Left ventricle myocardium inferior (tissue), 1 donor: Measurements from ENCODE around the gene ERVMER34-1. TPM values are rescaled to one million over a fixed set of nuclear protein-coding genes. Genes with fewer than 3 reads are reported as not detected.
A peak's percentile ranks its signal among the peaks of the same experiment; 100 is the strongest.

Experiments used
- DNase-seq: peaks from one replicate; pipeline ENCODE4 v3.0.0-alpha.2; 2020
- H3K27ac ChIP-seq: fragments of 200-600 bp; replicated peaks from 2 replicates; pipeline ENCODE4 v1.8.0; 2021
- H3K27me3 ChIP-seq: fragments of 200-600 bp; 2 replicates; pipeline ENCODE4 v1.8.0; 2021; ENCODE audit warnings: low read depth
- H3K36me3 ChIP-seq: fragments of 200-600 bp; 2 replicates; pipeline ENCODE4 v1.8.0; 2021
- H3K4me1 ChIP-seq: fragments of 200-600 bp; 2 replicates; pipeline ENCODE4 v1.8.0; 2021
- H3K4me3 ChIP-seq: fragments of 200-600 bp; 2 replicates; pipeline ENCODE4 v1.8.0; 2021; ENCODE audit warnings: mild to moderate bottlenecking, moderate library complexity
- H3K9me3 ChIP-seq: fragments of 200-600 bp; replicated peaks from 2 replicates; pipeline ENCODE4 v1.8.0; 2021
- intact Hi-C: fragments of 100-400 bp; cut with micrococcal nuclease; formaldehyde crosslinking; loops from one replicate; pipeline ENCODE4 v1.11.0; 2022
- total RNA-seq: library from RNA; stranded (reverse); fragmentation: NEBNext Ultra II Directional; extraction: Animal tissue kit (Norgen Biotek cat#: 25700); gene quantifications from one replicate; pipeline ENCODE4 v1.2.1, GENCODE V29; 2021
- TF ChIP-seq, protein P1 (sequence below): fragments of 200-600 bp; IDR thresholded peaks from 2 replicates; pipeline ENCODE4 v1.8.0; 2021; ENCODE audit warnings: antibody characterized with exemption, mild to moderate bottlenecking, borderline replicate concordance
- donor health status: DM: no; HTN: yes; CAD: no; lungs with severe emphysema.

ERVMER34-1 gene
- total RNA-seq, 1 donor from 2014 or later: 3.9 TPM

DNA sequence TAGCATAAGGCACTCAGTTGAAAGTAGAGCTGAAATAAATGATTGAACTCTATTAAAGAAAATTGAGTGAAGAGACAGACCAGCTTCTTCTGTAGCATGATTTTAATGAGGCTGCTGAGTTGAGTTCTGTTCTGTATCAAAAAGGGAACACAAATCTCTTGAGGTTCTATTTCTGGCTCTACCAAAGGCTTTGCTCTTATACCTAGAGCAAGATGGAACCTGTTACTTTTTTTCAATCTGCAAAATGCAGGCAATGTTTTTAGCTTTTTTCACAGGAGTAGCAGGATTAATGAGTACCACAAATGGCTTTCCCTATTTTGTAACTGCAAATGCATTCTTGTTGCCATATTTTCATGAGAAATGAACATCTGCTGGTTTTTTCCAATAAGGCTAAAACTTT lies 4.2 kb upstream of the ERVMER34-1 start:
- Histone ChIP-seq H3K36me3 (no peaks in the 10 kb centered on the region), H3K27ac (peak overlapping the region; percentile 50), H3K4me1 (peaks cover 19% of the 10 kb centered on the region), H3K9me3 (no peaks in the 10 kb centered on the region), H3K4me3 (no peak overlapping the region), H3K27me3 (peaks cover 25% of the 10 kb centered on the region)
- TF ChIP-seq, protein P1, sequence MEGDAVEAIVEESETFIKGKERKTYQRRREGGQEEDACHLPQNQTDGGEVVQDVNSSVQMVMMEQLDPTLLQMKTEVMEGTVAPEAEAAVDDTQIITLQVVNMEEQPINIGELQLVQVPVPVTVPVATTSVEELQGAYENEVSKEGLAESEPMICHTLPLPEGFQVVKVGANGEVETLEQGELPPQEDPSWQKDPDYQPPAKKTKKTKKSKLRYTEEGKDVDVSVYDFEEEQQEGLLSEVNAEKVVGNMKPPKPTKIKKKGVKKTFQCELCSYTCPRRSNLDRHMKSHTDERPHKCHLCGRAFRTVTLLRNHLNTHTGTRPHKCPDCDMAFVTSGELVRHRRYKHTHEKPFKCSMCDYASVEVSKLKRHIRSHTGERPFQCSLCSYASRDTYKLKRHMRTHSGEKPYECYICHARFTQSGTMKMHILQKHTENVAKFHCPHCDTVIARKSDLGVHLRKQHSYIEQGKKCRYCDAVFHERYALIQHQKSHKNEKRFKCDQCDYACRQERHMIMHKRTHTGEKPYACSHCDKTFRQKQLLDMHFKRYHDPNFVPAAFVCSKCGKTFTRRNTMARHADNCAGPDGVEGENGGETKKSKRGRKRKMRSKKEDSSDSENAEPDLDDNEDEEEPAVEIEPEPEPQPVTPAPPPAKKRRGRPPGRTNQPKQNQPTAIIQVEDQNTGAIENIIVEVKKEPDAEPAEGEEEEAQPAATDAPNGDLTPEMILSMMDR: no peak
- no peak for DNase-seq
- intact Hi-C loops: no loop called here

DNA sequence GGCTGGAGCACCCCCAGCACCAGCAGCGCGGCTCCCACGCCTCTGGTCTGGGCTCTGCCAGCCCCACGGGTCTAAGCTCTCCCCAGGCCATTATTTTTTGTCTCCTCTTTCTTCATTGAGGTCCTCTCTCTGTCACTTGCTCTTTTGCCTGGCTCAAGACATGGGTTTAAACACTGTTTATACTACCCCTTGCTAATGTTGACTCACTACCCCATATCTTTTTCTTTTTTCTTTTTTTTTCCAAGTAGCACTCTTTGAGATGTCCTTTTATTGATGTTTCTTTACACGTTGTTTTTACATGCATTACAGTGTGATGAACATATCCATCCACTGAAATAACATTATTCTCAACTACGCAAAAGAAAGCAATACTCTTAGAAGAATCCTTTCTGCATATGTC lies 1.7 kb upstream of the ERVMER34-1 start:
- Histone ChIP-seq H3K9me3 (no peaks in the 10 kb centered on the region), H3K27ac (no peak overlapping the region), H3K27me3 (peaks cover 42% of the 10 kb centered on the region), H3K4me1 (peaks cover 20% of the 10 kb centered on the region), H3K4me3 (no peak overlapping the region), H3K36me3 (no peaks in the 10 kb centered on the region)
- no peak for DNase-seq
- TF ChIP-seq, protein P1: no peak
- intact Hi-C loops: no loop called here

DNA sequence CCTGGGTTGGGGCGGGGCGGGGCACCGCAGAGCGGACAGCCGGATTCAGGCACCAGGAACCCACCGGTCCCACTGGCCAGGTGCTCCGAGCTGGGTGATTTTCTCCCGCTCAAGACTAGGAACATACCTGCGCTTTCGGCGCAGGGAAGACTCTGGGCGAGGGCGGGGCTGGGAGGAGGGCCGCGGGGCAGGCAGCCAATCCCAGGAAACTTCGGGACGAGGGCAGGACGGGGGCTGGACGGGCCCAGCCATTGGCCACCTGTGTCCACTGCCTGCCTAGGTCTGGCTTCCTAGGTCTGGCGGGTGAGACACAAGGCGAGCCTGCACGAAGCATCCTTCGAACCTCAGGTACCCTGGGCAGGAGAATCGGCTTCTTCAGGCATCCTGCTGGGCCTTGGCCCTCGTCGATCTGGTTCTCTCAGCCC lies 274 bp upstream of the ERVMER34-1 start:
- intact Hi-C loops: no loop called here
- TF ChIP-seq, protein P1: no peak
- H3K27ac ChIP-seq: peak overlapping the region; percentile 33
- H3K9me3 ChIP-seq: no peaks in the 10 kb centered on the region
- peak overlapping the region; percentile 73 for H3K4me3 ChIP-seq
- no peaks in the 10 kb centered on the region for H3K36me3 ChIP-seq
- DNase-seq: peak; percentile 72
- H3K27me3 ChIP-seq: peaks cover 42% of the 10 kb centered on the region
- H3K4me1 ChIP-seq: peaks cover 20% of the 10 kb centered on the region

DNA sequence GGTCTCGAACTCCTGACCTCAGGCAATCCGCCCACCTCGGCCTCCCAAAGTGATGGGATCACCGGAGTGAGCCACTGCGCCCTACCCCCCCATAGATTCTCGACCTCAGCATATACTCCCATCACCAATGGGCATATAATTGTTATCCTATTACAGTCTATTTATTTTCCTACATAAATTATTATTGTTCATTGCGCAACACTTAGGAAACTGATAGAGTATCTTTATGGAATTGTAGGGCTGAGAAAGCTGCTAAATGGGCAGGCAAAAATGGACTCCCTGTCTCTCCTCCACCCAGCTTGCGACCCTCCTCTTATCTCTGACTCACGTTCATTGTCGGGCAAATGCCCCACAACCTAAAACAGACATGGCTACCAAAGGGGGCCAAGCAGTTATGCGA lies 1.0 kb downstream of the ERVMER34-1 start:
- intact Hi-C loops: no loop called here
- Histone ChIP-seq H3K4me1 (peaks cover 20% of the 10 kb centered on the region), H3K27ac (no peak overlapping the region), H3K9me3 (no peaks in the 10 kb centered on the region), H3K27me3 (peaks cover 42% of the 10 kb centered on the region), H3K4me3 (peak overlapping the region; percentile 73), H3K36me3 (no peaks in the 10 kb centered on the region)
- TF ChIP-seq, protein P1: no peak
- DNase-seq: no peak

DNA sequence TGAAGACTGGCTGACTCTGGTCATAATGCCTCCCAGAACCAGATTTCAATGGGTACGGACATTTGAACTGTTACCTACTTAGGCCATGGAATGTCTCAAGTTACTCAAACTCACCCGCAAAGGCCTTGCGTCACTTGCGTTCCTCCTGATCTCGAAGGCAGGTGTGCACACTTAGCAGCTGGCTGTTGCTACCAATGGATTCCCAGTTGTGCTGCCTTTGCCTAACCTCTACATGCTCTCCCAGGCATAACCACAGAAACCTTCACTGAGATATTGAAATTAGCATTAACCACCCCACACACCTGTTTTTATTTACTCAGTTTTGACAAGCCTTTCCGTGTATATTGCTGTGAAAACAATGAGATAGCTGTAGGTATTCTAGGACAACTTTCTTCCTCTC lies 2.8 kb downstream of the ERVMER34-1 start:
- intact Hi-C loops: no loop called here
- H3K9me3 ChIP-seq: no peaks in the 10 kb centered on the region
- no peak for DNase-seq
- H3K4me1 ChIP-seq: peaks cover 17% of the 10 kb centered on the region
- H3K4me3 ChIP-seq: no peak overlapping the region
- H3K36me3 ChIP-seq: no peaks in the 10 kb centered on the region
- TF ChIP-seq, protein P1: no peak
- peaks cover 42% of the 10 kb centered on the region for H3K27me3 ChIP-seq
- H3K27ac ChIP-seq: no peak overlapping the region

DNA sequence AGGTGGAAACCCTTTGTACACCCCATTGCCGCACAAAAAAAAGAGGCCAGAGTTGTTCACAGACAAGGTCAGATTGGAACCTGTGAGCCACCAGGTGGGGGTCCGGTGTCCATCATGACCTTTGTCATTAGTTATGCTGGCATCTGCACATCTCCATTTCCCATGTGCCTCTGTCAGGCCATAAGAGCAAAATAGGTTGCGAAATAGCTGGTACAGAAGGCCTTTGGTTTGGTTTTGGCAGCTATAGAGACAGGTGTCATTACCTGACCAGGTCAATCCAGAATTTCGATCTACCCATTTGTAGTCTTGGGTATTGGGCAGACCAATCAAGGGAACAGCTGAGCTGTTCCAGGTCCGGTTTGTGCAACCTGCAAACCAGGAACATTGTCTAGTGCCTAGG lies 6.6 kb downstream of the ERVMER34-1 start:
- DNase-seq: no peak
- no peaks in the 10 kb centered on the region for H3K4me1 ChIP-seq
- H3K36me3 ChIP-seq: no peaks in the 10 kb centered on the region
- intact Hi-C loops: no loop called here
- no peaks in the 10 kb centered on the region for H3K9me3 ChIP-seq
- peaks cover 9% of the 10 kb centered on the region for H3K27me3 ChIP-seq
- TF ChIP-seq, protein P1: no peak
- H3K27ac ChIP-seq: no peak overlapping the region
- no peak overlapping the region for H3K4me3 ChIP-seq
